Stimulated activated CD8-positive, alpha-beta memory T cell treated with anti-CD3 and anti-CD28 coated beads, Interleukin-2, amount 100 ng/mL, for 1 hour (primary cell): Measurements from ENCODE around the gene CPSF7.

Experiments
- DNase-seq, 2 donors: peaks; one replicate each; pipeline ENCODE4 v3.0.0-alpha.2; 2020; ENCODE audit warnings: low read depth in 2 of 2

Gene CPSF7

GRCh38 chr11:61357233-61357893 lies 72.4 kb downstream of the CPSF7 start:
- DNase-seq = no peak

- DNase-seq = no peak
Observed at GRCh38 chr11:61356706-61357105, 73.1 kb downstream of the CPSF7 start.

- DNase-seq = no peak
Observed at GRCh38 chr11:61354208-61354607, 75.6 kb downstream of the CPSF7 start.

DNA sequence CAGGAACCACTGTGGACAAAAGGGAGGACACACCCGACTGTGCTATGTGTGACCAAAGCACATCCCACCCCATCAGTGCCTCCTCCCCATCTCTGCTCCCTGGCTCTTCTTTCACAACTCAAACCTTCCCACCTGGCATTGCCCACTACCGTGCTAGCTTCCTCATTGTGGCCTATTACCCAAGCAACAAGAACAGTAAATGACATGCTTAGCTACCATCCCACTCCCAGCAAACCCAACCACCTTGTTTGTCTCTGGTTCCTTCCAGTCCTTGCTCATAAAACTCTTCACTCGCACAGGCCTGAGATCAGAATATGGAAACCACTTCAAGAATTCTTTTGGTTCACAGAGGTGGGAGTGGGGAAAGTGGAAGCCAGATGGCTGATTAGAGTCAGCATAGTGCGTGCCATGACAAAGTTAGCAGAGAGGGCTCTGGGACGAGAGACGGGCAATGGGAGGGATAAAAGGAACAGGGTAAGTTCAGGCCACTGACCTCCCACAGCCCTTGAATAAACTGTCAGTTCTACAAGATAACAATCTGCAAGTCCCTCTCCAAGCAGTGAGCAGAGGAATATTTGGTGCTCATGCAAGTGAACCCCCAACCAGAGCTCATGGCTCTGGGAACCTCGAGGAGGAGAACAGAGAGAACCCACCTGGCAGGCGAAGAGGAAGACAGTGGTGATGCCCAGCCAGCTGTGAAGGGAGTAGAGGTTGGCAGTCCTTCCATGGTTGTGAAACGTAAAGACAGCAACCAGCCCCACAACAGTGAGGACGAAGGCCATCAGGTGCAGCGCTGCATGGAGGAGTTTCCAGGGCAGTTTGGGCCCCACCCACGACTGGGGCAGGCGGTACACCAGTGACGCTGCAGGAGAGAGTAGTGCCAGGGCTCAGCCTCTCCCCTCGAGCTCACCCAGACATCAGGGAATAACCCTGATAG lies 76.4 kb downstream of the CPSF7 start:
- DNase-seq = no peak
